A549 treated with Mapracorat at 1 μM for 4 hours (cell line): ENCODE data around the gene ST3GAL3. TPM values are rescaled to one million over a fixed set of nuclear protein-coding genes. Genes with fewer than 3 reads are reported as not detected.

Source experiments
- total RNA-seq: library from RNA; stranded (reverse); fragments of 200-300 nt; extraction: Qiagen RNA extraction; gene quantifications from 5 replicates; pipeline ENCODE4 v1.2.3, GENCODE V29; 2022

Gene ST3GAL3
- total RNA-seq: 1.9 to 3.2 TPM (median 2.7 TPM) in 5 replicates

DNA sequence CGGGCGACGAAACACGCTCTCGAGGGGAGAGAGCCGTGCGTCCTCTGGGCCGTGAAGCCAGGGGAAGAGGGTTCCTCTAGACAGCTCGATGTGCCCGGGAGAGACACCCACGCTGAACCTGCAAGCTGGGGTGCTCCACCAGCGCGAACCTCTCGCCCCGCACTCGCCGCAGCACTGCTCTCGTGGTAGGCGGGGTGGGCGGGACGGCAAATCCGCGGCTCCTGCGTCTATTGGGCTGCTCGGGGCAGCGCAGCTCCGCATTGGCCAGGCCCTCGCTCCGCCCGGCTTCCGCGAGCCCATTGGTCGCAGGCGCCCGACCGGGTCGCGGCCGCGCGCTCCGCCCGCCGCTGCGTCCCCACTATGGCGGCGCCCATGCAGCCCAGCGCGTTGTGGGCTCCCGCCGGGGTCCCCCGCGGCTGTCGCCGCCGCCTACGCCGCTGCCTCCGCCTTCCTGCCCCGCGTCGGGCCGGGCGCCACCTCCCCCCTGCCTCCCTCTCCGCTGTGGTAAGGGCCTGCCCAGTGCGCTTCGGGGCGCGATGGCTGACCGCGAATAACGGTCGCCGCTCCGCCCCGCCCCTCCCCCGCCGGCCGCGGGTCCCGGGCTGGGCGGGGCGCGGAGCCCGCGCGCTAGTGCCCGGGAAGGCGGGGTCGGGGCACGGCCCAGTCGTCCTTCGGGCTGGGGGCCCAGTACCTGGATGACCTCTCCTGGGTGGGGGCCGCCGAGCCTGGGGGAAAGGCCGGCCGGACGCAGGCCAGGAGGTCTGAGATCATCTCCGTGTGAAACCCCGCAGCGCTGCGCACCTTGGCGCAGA is at the start of gene ST3GAL3:
Gene ST3GAL3, plus strand, starts transcription at position 347 of the 812 bp plus-strand sequence. CDS start 28,727 bp downstream, outside the sequence.

GRCh38 chr1:43933386-43934100 is 226.2 kb downstream of the ST3GAL3 start, which contains the start of gene ARTN:
Gene ARTN, plus strand, starts transcription at chr1:43933801. Its CDS starts 1,856 bp downstream, at chr1:43935657.

DNA sequence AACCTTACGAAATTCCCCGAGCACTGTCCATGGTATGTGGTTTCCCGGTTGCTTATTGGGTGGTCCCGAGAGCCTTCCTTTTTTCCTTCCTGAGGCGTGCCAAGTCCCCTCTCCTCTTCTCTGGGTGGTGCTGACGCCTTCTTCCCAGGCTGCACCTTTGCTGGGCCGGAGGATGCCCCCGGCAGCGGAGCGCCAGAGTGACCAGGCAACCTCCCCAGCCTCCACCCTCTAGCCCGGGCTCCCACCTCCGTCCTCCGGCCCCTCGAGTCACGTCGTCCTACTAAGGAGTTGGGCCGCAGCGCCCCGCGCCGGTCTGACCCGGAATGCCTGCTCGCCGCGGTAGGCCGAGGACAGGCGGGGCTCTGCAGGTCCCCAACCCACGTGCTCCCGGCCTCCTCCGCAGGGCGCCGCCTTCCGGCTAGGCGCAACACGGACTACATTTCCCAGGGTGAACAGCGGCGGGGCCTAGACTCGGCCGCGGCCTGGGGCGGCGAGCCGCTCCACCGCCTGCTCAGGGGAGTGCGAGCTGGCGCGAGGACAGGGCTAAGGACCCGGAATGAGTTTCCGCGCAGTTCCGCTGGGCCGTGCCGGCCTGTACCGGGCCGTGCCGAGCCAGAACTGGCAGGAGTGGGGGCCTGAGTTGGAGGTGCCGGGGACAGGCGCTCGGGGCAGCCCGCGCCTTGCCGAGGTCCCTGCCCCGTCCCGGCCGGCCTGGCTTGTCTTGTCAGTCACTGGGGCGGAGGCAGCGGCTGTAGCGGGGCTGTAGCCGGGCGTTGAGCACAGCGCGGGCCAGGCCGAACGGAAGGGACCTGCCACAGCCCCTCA is 239.1 kb downstream of the ST3GAL3 start, which contains the start of gene IPO13:
Gene IPO13, plus strand, starts transcription at position 715 of the 825 bp plus-strand sequence. CDS start 651 bp downstream, outside the sequence.

DNA sequence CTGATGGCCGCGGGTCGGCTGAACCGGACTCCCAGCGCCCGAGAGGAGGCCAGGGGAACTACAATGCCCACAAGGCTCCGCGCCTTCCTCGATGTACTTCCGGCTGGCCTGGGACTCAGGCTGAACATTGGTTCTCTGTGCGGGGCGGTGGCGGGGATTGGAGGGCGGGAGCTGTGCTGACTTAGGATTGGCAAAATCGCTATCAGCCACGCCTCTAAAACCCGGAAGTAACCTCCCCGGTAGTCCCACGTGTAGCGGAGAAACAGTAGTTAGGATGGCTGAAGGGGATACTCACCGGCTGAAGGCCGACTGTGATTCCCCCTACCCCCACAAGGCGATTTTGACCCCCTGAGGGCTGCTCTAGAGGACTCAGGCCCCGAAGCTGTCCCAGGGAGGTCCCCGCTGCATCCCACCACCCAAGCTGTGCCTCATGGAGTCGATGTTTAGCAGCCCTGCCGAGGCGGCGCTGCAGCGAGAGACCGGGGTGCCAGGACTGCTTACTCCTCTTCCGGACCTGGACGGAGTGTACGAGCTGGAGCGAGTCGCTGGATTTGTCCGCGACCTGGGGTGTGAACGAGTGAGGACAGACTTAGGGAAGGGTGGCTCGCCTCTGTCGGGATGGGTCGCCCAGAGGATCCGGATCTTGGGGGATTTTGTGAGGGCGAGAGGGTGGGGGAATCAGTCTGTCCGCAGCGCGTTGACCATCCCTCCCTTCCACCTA is 262.6 kb downstream of the ST3GAL3 start, which contains the start of gene DPH2:
Gene DPH2, plus strand, starts transcription at position 265 of the 721 bp plus-strand sequence. Its CDS starts 166 bp downstream, at position 431.

DNA sequence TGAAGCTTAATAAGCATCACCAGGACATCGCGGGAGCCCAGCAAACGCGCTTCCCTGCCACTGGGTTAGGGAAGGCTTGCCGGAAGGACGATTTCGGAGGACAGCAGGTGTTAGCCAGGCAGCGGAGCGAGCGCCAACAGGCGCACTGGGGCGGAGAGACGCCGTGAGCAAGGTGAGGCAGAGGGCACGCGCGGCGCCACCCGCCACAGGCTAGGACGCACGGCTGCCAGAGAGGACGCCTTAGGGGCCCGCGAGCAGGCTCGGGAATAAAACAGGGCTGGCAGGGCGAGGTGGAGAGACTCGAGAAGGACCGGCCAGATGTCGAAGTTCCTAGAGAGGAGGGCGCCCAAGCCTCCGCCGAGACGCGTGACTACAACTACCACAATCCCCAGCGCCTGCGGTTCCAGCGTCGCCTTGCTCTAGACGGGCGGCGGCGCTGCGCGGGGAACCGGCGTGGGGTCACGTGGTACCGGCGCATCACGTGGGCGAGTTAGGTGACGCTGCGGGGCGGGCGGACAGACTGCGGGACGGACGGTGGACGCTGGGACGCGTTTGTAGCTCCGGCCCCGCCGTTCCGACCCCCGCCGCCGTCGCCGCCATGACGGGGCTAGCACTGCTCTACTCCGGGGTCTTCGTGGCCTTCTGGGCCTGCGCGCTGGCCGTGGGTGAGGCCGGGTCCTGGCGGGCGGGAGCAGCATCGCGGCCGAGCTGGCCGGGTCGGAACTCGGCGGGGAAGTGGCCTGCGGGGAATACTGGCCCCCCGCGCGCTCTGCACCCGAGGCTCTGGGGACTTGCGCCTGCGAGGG is 267.3 kb downstream of the ST3GAL3 start, which contains the start of gene ATP6V0B:
Gene ATP6V0B, plus strand, starts transcription at position 518 of the 806 bp plus-strand sequence. Its CDS starts 81 bp downstream, at position 599.

DNA sequence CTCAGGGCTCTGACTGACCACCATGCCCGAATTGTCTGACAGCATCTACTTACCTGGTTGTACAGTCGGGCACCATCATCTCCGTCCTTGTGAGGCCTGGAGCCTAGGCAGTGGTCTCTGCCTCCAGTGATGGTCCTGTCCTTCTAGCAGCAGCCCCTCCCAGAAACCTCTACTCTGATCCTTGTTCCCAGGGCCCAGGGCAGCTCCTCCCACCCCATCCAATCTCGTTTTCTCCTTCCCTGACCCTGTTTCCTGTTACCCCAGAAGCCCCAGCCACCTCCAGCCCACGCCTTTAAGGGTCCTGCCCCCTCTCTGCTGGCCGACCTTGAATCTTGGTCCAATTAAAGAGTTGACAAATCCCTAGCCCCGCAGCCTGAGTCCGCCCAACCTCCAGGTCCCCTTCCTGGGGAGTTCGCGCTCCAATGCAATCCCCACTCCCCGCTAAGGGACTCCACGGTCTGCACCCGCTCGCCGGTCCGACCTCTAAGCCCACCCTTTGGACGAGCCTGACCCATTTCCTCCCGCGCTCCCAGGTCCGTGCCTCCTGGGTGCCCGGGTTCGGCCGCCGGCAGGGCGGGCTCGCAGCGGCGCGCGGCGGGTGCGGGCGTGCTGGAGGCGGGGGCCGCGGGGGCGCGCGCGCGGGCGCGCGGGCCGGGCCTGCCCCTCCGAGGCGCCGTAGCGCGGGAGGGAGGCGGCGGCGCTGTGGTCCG is 271.4 kb downstream of the ST3GAL3 start, which contains the start of gene B4GALT2:
Gene B4GALT2, plus strand, starts transcription at position 660 of the 710 bp plus-strand sequence. CDS start 1,951 bp downstream, outside the sequence.

Other genes with a start within 250 kb of the ST3GAL3 start
- gene PTPRF, start 176.7 kb upstream of the ST3GAL3 start, total RNA-seq: 81.1 to 113 TPM (median 93.5 TPM) in 5 replicates
- 13.3 to 15.9 TPM (median 14.3 TPM) in 5 replicates for gene KDM4A, start 57.4 kb upstream of the ST3GAL3 start, total RNA-seq
- 0.14 to 0.61 TPM (median 0.35 TPM) in 5 replicates for gene ARTN, start 226.3 kb downstream of the ST3GAL3 start, total RNA-seq
- 10.7 to 18.0 TPM (median 15.0 TPM) in 5 replicates for gene IPO13, start 239.4 kb downstream of the ST3GAL3 start, total RNA-seq